HEK293 (cell line): ENCODE results near the gene C12orf56.

Experiments used
- GFI1B ChIP-seq: fragments of 450-650 bp; formaldehyde crosslinking; IDR thresholded peaks from 2 replicates; pipeline ENCODE4 v1.5.1; 2016; ENCODE audit warnings: missing biosample characterization, missing genetic modification characterization
- KLF16 ChIP-seq: fragments of 450-650 bp; formaldehyde crosslinking; IDR thresholded peaks from 2 replicates; pipeline ENCODE4 v1.5.1; 2017; ENCODE audit warnings: missing biosample characterization, missing genetic modification characterization
- SCRT1 ChIP-seq: fragments of 450-650 bp; formaldehyde crosslinking; IDR thresholded peaks from 2 replicates; pipeline ENCODE4 v1.5.1; 2016; ENCODE audit warnings: missing biosample characterization, missing genetic modification characterization, borderline replicate concordance
- ZBTB20 ChIP-seq: fragments of 450-650 bp; formaldehyde crosslinking; IDR thresholded peaks from 2 replicates; pipeline ENCODE4 v1.5.1; 2016; ENCODE audit warnings: missing biosample characterization, missing genetic modification characterization
- ZEB2 ChIP-seq: fragments of 450-650 bp; formaldehyde crosslinking; IDR thresholded peaks from 2 replicates; pipeline ENCODE4 v1.5.1; 2016; ENCODE audit warnings: missing biosample characterization, missing genetic modification characterization
- ZNF221 ChIP-seq: fragments of 450-650 bp; formaldehyde crosslinking; IDR thresholded peaks from 2 replicates; pipeline ENCODE4 v1.5.1; 2017; ENCODE audit warnings: missing biosample characterization, missing genetic modification characterization, borderline replicate concordance
- ZNF302 ChIP-seq: fragments of 450-650 bp; formaldehyde crosslinking; IDR thresholded peaks from 2 replicates; pipeline ENCODE4 v1.5.1; 2016; ENCODE audit warnings: missing biosample characterization, missing genetic modification characterization, low read depth
- ZNF311 ChIP-seq: fragments of 450-650 bp; formaldehyde crosslinking; IDR thresholded peaks from 2 replicates; pipeline ENCODE4 v1.5.1; 2017; ENCODE audit warnings: missing biosample characterization, missing genetic modification characterization, borderline replicate concordance
- ZNF324 ChIP-seq: fragments of 450-650 bp; formaldehyde crosslinking; IDR thresholded peaks from 2 replicates; pipeline ENCODE4 v1.5.1; 2016; ENCODE audit warnings: missing biosample characterization, missing genetic modification characterization
- ZNF341 ChIP-seq: fragments of 450-650 bp; formaldehyde crosslinking; IDR thresholded peaks from 2 replicates; pipeline ENCODE4; 2016; ENCODE audit warnings: low read depth, missing biosample characterization, missing genetic modification characterization
- ZNF548 ChIP-seq: fragments of 450-650 bp; formaldehyde crosslinking; IDR thresholded peaks from 2 replicates; pipeline ENCODE4 v1.5.1; 2016; ENCODE audit warnings: missing biosample characterization, missing genetic modification characterization
- ZNF558 ChIP-seq: fragments of 450-650 bp; formaldehyde crosslinking; IDR thresholded peaks from 2 replicates; pipeline ENCODE4 v1.5.1; 2016; ENCODE audit warnings: missing biosample characterization, missing genetic modification characterization
- ZNF561 ChIP-seq: fragments of 450-650 bp; IDR thresholded peaks from 2 replicates; pipeline ENCODE4 v1.5.1; 2018; ENCODE audit warnings: missing biosample characterization, missing genetic modification characterization, borderline replicate concordance
- ZNF626 ChIP-seq: fragments of 450-650 bp; sonication (Bioruptor Pico); formaldehyde crosslinking; IDR thresholded peaks from 2 replicates; pipeline ENCODE4 v1.5.1; 2018; ENCODE audit warnings: missing biosample characterization, missing genetic modification characterization, inconsistent platforms
- ZNF629 ChIP-seq: fragments of 450-650 bp; formaldehyde crosslinking; IDR thresholded peaks from 2 replicates; pipeline ENCODE4 v1.5.1; 2017; ENCODE audit warnings: missing biosample characterization, missing genetic modification characterization
- ZNF660 ChIP-seq: fragments of 450-650 bp; IDR thresholded peaks from 2 replicates; pipeline ENCODE4 v1.5.1; 2018; ENCODE audit warnings: missing biosample characterization, mild to moderate bottlenecking, missing genetic modification characterization
- ZNF707 ChIP-seq: fragments of 450-650 bp; formaldehyde crosslinking; IDR thresholded peaks from 2 replicates; pipeline ENCODE4 v1.5.1; 2016; ENCODE audit warnings: missing biosample characterization, missing genetic modification characterization
- ZXDB ChIP-seq: fragments of 450-650 bp; formaldehyde crosslinking; IDR thresholded peaks from 2 replicates; pipeline ENCODE4 v1.5.1; 2016; ENCODE audit warnings: missing biosample characterization, missing genetic modification characterization
- TF ChIP-seq, protein P1 (sequence below): fragments of 450-650 bp; formaldehyde crosslinking; IDR thresholded peaks from 2 replicates; pipeline ENCODE4 v1.5.1; 2016; ENCODE audit warnings: missing biosample characterization, missing genetic modification characterization
- TF ChIP-seq, protein P2 (sequence below): fragments of 450-650 bp; formaldehyde crosslinking; IDR thresholded peaks from 2 replicates; pipeline ENCODE4 v1.5.1; 2016; ENCODE audit warnings: missing biosample characterization, missing genetic modification characterization
- TF ChIP-seq, protein P3 (sequence below): sonication (generic); formaldehyde crosslinking; IDR thresholded peaks from 2 replicates; pipeline ENCODE4 v1.8.1; 2022; ENCODE audit warnings: mild to moderate bottlenecking, moderate library complexity, missing genetic modification reagents
- TF ChIP-seq, protein P4 (sequence below): fragments of 450-650 bp; IDR thresholded peaks from 2 replicates; pipeline ENCODE4 v1.5.1; 2018; ENCODE audit warnings: missing biosample characterization, mild to moderate bottlenecking, missing genetic modification characterization
- TF ChIP-seq, protein P5 (sequence below): fragments of 450-650 bp; formaldehyde crosslinking; IDR thresholded peaks from 2 replicates; pipeline ENCODE4 v1.5.1; 2017; ENCODE audit warnings: missing biosample characterization, missing genetic modification characterization
- TF ChIP-seq, protein P6 (sequence below): fragments of 450-650 bp; formaldehyde crosslinking; IDR thresholded peaks from 2 replicates; pipeline ENCODE4 v1.5.1; 2016; ENCODE audit warnings: missing biosample characterization, missing genetic modification characterization
- TF ChIP-seq, protein P7 (sequence below): fragments of 450-650 bp; formaldehyde crosslinking; IDR thresholded peaks from 2 replicates; pipeline ENCODE4 v1.5.1; 2016; ENCODE audit warnings: missing biosample characterization, missing genetic modification characterization, low read depth

Gene C12orf56

DNA sequence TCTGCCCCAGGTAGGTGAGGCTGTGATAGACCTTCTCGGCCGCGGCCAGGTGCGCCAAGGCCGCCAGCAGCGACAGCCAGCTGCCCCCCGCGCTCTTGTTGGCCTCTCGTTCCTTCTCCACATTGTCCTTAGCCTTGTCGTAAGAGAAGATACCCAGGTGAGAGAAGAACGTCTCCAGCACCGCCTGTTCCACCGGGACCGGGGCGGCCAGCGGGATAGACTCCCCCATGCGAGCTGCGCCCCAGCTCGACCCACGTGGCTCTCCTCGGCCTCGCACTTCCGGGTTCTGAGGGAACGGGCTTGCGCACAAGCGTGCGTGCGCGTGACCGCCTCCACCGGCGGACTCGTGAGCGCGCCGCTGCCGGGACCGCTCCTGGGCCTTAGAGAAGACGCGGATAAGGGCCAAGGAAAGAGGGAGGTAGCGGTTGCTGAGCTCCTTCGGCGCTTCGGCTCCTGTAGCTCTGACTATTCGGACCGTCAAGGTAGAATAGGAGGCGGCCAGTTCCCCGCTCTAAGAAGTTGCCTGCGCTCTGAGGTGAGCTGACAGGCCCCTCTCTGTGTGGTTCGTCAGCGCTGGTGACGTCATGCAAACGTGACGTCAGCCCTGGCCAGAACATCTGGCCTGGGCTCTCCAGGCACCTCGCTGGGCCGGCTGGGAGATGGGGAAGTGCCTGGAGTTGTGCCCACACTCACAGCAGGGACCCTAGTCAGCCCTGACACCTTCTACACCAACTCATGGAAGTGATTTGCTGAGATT lies 168.4 kb downstream of the C12orf56 start, which contains the start of gene KICS2 (continued):
- TF ChIP-seq, protein P1, sequence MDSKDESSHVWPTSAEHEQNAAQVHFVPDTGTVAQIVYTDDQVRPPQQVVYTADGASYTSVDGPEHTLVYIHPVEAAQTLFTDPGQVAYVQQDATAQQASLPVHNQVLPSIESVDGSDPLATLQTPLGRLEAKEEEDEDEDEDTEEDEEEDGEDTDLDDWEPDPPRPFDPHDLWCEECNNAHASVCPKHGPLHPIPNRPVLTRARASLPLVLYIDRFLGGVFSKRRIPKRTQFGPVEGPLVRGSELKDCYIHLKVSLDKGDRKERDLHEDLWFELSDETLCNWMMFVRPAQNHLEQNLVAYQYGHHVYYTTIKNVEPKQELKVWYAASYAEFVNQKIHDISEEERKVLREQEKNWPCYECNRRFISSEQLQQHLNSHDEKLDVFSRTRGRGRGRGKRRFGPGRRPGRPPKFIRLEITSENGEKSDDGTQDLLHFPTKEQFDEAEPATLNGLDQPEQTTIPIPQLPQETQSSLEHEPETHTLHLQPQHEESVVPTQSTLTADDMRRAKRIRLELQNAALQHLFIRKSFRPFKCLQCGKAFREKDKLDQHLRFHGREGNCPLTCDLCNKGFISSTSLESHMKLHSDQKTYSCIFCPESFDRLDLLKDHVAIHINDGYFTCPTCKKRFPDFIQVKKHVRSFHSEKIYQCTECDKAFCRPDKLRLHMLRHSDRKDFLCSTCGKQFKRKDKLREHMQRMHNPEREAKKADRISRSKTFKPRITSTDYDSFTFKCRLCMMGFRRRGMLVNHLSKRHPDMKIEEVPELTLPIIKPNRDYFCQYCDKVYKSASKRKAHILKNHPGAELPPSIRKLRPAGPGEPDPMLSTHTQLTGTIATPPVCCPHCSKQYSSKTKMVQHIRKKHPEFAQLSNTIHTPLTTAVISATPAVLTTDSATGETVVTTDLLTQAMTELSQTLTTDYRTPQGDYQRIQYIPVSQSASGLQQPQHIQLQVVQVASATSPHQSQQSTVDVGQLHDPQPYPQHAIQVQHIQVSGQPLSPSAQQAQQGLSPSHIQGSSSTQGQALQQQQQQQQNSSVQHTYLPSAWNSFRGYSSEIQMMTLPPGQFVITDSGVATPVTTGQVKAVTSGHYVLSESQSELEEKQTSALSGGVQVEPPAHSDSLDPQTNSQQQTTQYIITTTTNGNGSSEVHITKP: peak; percentile 93
- TF ChIP-seq ZBTB20 (tag by site-specific recombination): no peak; the same call in 1 of the 2 replicates
- no peak for TF ChIP-seq ZNF548
- TF ChIP-seq ZNF561: peak; percentile 70
- peak; percentile 60 for TF ChIP-seq ZNF558
- no peak for TF ChIP-seq ZNF311 (tag by site-specific recombination)
- TF ChIP-seq, protein P2, sequence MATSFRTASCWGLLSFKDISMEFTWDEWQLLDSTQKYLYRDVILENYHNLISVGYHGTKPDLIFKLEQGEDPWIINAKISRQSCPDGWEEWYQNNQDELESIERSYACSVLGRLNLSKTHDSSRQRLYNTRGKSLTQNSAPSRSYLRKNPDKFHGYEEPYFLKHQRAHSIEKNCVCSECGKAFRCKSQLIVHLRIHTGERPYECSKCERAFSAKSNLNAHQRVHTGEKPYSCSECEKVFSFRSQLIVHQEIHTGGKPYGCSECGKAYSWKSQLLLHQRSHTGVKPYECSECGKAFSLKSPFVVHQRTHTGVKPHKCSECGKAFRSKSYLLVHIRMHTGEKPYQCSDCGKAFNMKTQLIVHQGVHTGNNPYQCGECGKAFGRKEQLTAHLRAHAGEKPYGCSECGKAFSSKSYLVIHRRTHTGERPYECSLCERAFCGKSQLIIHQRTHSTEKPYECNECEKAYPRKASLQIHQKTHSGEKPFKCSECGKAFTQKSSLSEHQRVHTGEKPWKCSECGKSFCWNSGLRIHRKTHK (tag by site-specific recombination): no peak
- no peak for TF ChIP-seq ZNF626 (tag by site-specific recombination)
- TF ChIP-seq SCRT1 (tag by site-specific recombination): no peak
- TF ChIP-seq, protein P3, sequence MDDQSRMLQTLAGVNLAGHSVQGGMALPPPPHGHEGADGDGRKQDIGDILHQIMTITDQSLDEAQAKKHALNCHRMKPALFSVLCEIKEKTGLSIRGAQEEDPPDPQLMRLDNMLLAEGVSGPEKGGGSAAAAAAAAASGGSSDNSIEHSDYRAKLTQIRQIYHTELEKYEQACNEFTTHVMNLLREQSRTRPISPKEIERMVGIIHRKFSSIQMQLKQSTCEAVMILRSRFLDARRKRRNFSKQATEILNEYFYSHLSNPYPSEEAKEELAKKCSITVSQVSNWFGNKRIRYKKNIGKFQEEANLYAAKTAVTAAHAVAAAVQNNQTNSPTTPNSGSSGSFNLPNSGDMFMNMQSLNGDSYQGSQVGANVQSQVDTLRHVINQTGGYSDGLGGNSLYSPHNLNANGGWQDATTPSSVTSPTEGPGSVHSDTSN (CRISPR knock-in tag): 0 out of 2 replicates have a peak, but pooled peaks have one; percentile 36
- TF ChIP-seq, protein P4, sequence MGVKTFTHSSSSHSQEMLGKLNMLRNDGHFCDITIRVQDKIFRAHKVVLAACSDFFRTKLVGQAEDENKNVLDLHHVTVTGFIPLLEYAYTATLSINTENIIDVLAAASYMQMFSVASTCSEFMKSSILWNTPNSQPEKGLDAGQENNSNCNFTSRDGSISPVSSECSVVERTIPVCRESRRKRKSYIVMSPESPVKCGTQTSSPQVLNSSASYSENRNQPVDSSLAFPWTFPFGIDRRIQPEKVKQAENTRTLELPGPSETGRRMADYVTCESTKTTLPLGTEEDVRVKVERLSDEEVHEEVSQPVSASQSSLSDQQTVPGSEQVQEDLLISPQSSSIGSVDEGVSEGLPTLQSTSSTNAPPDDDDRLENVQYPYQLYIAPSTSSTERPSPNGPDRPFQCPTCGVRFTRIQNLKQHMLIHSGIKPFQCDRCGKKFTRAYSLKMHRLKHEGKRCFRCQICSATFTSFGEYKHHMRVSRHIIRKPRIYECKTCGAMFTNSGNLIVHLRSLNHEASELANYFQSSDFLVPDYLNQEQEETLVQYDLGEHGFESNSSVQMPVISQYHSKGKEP (tag by site-specific recombination): no peak
- TF ChIP-seq ZNF324 (tag by site-specific recombination): peak; percentile 91
- TF ChIP-seq ZNF660 (tag by site-specific recombination): peak; percentile 71; the same call in 1 of the 2 replicates
- TF ChIP-seq, protein P5, sequence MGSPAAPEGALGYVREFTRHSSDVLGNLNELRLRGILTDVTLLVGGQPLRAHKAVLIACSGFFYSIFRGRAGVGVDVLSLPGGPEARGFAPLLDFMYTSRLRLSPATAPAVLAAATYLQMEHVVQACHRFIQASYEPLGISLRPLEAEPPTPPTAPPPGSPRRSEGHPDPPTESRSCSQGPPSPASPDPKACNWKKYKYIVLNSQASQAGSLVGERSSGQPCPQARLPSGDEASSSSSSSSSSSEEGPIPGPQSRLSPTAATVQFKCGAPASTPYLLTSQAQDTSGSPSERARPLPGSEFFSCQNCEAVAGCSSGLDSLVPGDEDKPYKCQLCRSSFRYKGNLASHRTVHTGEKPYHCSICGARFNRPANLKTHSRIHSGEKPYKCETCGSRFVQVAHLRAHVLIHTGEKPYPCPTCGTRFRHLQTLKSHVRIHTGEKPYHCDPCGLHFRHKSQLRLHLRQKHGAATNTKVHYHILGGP (tag by site-specific recombination): no peak
- TF ChIP-seq, protein P6, sequence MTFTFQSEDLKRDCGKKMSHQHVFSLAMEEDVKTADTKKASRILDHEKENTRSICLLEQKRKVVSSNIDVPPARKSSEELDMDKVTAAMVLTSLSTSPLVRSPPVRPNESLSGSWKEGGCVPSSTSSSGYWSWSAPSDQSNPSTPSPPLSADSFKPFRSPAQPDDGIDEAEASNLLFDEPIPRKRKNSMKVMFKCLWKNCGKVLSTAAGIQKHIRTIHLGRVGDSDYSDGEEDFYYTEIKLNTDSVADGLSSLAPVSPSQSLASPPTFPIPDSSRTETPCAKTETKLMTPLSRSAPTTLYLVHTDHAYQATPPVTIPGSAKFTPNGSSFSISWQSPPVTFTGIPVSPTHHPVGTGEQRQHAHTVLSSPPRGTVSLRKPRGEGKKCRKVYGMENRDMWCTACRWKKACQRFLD (tag by site-specific recombination): no peak
- TF ChIP-seq, protein P7, sequence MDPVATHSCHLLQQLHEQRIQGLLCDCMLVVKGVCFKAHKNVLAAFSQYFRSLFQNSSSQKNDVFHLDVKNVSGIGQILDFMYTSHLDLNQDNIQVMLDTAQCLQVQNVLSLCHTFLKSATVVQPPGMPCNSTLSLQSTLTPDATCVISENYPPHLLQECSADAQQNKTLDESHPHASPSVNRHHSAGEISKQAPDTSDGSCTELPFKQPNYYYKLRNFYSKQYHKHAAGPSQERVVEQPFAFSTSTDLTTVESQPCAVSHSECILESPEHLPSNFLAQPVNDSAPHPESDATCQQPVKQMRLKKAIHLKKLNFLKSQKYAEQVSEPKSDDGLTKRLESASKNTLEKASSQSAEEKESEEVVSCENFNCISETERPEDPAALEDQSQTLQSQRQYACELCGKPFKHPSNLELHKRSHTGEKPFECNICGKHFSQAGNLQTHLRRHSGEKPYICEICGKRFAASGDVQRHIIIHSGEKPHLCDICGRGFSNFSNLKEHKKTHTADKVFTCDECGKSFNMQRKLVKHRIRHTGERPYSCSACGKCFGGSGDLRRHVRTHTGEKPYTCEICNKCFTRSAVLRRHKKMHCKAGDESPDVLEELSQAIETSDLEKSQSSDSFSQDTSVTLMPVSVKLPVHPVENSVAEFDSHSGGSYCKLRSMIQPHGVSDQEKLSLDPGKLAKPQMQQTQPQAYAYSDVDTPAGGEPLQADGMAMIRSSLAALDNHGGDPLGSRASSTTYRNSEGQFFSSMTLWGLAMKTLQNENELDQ (tag by site-specific recombination): no peak
- peak; percentile 60 for TF ChIP-seq KLF16 (tag by site-specific recombination)
- TF ChIP-seq ZNF707: peak; percentile 72
- 0 out of 2 replicates have a peak, but pooled peaks have one; percentile 50 for TF ChIP-seq ZNF221 (tag by site-specific recombination)
- peak; percentile 72; the same call in 1 of the 2 replicates for TF ChIP-seq GFI1B (tag by site-specific recombination)
- TF ChIP-seq ZNF302: no peak
- peak; percentile 100 for TF ChIP-seq ZNF629 (tag by site-specific recombination)
- peak; percentile 80 for TF ChIP-seq ZXDB
- peak; percentile 94 for TF ChIP-seq ZEB2 (tag by site-specific recombination)
- peak; percentile 78; the same call in 1 of the 2 replicates for TF ChIP-seq ZNF341 (tag by site-specific recombination)
